ENCODE measurements around the gene TMEFF2.
"Not testable (repeated sequence)": the region's sequence is repeated elsewhere in the genome, so short reads cannot be mapped to it uniquely, and the experiment has no call there.

The TMEFF2 gene

DNA sequence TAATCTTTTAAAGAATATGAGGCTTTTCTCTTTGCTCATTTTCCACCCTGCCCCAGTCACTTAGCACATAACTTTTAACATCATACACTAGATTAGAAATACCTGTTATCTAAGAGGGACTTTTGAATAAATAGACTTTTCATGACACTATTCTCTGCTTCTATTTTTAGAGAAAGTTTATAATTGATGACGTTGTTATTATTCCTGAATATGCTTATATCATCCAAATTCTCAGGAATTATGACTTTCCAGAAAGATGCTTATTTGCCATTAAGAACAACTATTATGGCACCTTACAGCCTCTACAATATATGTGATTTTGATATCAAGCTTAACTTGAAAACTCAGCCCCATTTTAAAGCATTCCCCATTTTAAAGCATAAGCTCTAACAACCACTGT is 11.4 kb downstream of the TMEFF2 start:
- DNase-seq (ENCODE audit: low spot score), result no peak

DNA sequence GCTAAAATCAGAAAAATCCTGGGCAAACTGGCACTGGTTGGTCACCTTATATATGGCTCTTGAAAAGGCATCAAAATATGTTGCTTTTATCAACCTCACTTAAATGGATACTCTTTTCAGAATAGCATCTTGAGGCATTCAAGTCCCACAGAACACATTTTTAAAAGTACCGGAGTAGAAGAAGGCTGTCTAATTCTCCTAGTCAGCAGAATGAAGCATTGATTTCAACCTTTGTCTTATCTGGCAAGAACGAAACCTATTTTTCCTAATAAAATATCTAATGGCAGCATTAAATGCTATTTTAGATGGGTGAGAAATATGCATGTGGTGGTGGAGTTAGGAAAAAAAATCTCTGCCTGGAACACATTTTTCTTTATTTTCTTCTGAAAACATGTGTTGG is 27.8 kb downstream of the TMEFF2 start:
- no peak for DNase-seq (ENCODE audit: low spot score)

DNA sequence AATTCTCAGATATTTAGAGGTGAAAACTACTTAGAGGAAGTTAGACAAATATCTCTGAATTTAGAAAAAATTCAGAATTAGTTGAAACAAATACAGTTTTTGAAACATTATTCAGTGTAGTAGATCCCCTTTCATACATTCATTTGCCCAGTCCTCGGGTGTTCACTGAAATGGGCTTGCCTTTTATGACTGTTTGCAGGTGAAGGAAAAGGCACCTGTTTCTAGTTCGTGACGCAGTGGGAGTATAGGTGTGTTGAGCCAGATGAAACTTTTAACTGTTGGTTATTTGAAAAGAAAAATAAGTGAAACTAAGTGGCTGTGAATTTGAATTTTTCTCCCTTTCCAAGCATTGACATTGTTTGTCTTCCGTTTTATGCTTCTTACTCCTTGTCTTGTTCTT is 28.9 kb downstream of the TMEFF2 start:
- no peak for DNase-seq (ENCODE audit: low spot score)

- DNase-seq (ENCODE audit: low spot score), result peak; percentile 55
Observed at GRCh38 chr2:192162392-192163042, 32.2 kb downstream of the TMEFF2 start.

DNA sequence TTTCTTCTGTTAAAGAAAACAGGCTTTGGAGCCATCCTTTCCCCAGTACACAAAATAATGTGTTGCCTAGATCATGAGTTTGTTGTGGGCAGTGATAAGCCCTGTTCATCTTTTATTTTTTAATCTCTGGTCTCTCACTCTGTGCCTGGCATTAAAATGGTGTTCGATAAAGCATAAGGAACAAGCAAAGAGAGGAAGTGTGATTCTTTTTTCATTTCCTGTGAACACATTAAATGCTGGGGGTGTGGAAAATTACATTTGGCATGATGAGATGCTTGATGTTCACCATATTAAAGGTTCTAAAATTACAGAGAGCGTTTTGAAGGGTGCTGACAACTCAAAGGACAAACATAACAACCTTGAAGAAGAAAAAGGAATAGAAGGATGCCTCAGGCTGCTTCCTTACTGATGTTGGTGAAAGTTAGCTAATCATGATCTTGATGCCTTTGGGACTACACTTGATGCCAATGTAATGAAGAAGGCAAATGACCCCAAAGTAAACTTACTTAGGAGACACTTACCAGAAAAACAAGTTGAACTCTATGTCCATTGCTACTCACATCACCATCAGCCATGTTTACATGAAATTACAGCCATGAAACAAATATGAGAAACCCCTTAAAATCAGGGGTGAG is 33.0 kb downstream of the TMEFF2 start:
- DNase-seq (ENCODE audit: low spot score), result no peak

DNA sequence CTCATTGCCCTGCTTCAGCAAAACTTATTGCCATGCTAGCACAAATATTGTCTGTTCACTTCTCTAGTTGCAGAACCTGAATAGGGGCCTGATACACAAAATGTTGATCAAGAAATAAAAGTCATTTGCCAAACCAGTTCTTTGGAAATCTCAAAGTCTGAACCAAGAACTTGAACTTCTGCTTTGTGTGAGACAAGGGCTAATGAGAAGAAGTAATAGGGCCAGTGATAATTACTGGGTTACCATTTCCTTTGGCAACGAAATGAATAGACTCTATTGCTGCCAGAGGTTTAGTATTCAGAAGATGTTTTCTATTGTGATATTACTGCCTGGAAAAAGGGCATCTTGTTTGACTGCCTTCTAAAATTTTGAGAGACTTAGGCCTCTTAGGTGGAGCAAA is 35.0 kb downstream of the TMEFF2 start:
- DNase-seq (ENCODE audit: low spot score), result no peak

GRCh38 chr2:192159208-192159607 is 35.5 kb downstream of the TMEFF2 start:
- no peak for DNase-seq (ENCODE audit: low spot score)

DNA sequence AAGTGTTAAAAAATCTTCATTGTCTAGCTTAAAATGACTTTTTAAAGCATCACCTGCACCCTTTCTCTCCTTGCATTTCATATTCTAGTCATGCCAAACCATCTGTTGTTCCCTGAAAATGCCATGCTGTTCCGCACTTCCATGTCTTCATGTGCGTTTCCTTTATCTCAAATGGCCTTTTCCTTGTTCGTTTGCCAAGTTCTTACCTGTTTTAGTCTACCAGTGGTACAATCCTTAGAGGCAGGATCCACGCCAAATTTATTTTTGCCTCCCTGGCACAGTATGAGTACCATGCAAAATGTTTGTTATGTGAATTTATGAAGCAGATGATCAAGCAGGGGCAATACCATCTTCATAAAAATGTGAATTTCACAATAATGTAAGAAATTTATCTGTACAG is 37.0 kb downstream of the TMEFF2 start:
- DNase-seq (ENCODE audit: low spot score), result no peak

GRCh38 chr2:192155511-192156118 is 39.1 kb downstream of the TMEFF2 start:
- DNase-seq (ENCODE audit: low spot score), result no peak

GRCh38 chr2:192153561-192153960 is 41.2 kb downstream of the TMEFF2 start:
- DNase-seq (ENCODE audit: low spot score), result no peak

DNA sequence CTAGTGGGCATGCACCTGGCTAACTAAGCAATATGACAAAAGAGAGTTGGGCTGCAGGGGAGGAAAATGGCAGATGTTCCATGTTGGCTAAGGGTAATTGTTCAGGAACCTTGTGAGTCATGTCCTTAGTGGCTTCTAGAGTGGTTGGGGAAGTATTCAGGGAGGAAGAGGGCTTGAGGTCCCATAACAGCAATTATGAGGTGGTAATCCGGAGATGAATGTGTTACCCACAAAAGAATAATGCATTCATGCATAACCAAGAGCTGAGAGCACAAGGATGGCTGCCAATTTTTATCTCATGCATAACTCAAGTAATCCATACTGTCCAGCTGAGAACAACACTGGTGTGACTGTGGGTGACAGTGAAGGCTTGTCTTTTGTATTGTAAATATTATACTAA is 42.9 kb downstream of the TMEFF2 start:
- peak; percentile 51 for DNase-seq (ENCODE audit: low spot score)

GRCh38 chr2:192150166-192150565 is 44.6 kb downstream of the TMEFF2 start:
- DNase-seq (ENCODE audit: low spot score), result peak; percentile 14

DNA sequence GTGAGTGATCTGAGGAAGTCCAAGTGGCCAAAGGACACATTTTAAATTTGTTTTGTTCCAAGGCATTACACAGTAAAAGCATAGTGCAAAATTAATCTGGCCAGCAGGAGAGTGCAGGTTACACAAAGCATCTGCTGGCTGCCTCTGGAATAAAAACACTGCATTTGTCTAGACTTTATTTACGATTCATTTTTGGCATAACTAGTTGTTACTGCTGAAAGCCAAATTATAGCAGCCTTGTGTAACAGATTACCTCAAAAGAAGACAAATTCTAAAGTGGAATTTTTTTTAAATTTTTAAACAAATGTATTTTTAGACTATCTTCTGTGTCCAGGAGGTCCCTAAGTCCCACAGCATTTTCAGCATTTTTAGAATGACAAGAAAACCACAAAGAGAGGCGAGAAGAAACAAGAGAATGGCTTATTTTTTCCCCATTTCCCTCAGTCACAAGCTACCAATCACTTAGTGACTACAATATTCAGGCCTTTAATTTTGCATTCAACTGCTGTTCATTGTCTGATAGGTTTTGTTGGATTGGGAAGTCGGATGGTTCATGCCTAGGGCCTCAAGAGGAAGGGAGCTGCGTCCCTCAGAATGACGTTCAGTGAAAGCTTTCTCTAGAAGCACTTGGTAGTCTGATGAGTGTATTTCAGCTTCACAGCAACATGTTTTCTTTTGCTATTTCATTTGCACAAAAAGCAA is 46.0 kb downstream of the TMEFF2 start:
- peak; percentile 53 for DNase-seq (ENCODE audit: low spot score)

- DNase-seq (ENCODE audit: low spot score), result no peak
Observed at GRCh38 chr2:192148241-192148619, 46.5 kb downstream of the TMEFF2 start.

DNA sequence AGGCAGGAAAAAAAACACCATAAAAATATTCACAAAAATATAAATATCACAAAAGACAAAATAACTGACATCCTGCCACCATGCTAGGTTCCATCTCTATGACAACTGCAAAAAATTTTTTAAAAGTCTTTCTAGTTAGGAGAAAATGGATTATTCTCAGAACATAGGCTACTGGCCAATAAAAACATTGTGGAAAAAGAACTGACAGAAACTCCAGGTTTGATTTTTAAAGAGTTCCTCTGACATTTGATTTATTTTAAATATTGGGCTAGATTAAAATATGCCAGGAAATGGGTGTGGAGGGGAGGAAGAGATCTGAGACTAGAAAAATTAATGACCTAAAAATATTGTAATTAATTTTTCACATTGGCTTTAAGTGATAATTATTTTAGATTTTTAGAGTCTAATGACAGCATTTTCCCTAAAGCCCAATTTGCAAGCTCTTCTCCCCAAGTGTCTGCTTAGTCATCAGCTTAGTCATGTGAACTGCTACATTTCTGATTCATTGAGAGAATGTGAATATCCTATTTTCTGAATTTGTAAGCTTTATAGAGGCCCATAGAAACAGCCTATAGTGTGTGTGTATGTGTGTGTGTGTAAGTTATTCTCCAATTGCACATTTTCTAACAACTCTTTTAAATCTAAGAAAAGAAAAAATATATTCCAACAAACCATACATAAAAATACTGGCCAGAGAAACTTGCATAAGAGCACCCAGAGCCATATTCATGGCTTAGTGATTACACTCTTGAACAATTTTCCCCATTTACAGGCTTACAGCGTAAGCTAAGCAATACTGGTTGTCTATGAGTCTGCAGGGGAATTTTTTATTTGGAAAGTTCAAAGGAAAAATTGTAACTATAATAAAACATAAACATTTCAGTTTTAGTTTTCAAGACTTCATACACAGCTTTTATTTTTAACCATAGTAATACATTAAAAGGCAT is 48.4 kb downstream of the TMEFF2 start:
- peak; percentile 54 for DNase-seq (ENCODE audit: low spot score)

DNA sequence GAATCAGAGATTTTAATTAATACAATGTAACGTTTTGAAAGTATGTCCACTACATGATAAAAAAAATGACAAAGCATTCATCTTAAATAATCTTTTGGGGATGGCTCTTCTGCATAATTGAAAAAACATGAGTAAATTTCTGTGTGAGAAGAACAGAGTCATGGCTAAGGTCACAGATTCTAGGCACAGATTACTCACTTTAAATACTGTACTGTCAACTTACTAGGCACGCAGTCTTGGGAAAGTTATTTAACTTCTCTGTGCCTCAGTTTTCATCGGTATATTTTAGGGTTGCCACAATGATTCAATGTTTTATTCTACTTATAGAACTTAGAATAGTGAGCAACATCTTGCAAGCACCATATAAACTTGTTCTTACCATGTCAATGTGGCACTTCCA is 49.2 kb downstream of the TMEFF2 start:
- no peak for DNase-seq (ENCODE audit: low spot score)

DNA sequence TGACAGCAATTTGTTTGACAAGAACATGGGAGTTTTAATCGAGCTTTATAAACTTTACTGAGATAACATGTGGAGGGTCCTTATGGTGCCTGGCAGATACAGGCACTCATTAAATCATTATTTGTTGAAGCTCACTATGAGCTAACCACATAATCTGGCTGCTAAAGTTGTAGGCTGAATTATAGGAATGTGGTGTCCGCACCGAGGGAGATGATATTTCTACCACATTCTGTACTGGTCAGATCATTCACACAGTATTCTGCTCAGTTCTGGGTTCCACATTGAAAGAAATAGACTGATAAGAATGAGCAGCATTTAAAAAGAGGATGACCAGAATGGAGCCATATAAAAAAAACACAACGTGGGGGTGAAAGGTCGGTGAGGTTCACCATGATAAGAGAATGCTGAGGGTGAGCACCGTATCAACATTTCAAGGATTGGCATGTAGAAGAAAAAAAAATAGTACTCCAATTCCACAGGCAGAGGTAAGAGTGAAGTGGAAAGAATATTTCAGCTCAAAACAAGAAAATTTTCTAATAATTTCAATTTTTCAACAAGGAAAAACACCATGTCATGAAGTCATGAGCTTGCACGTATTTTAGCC is 54.4 kb downstream of the TMEFF2 start:
- DNase-seq (ENCODE audit: low spot score), result no peak

DNA sequence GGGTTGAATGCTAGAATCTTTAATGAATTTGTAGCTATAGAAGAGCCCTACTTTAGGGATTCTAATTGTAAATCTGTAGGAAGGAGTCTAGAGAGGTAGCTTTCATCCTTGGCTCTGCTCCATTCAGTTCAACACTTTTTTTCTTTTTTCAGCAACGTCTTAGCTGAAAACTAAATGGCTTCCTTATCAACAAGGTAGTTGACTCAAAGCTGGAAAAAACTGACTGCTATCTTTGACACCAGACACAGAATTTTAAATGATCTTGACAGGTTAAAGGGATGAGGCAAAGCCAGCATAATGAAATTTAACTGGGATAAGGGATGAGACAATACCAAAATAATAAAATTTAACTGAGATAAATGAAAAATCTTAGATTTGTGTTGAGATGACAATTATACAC is 54.9 kb downstream of the TMEFF2 start:
- DNase-seq (ENCODE audit: low spot score), result no peak

DNA sequence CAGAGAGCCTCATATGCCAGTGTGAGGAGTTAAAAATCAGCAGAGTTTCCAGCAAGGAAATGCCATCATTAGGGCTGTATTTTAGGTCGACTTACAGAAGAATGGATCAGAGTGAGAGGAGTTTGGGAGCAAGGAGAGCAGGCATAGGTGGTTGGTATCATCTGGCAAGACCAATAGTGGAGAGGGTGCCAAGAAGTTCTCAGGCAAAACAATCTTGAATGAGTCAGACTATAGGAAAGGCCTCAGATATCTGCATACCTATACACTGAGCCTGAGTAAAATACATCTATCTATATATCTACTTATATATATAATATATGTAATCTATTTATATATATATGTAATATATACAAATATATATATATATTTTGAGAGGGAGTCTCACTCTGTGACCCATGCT is 57.3 kb downstream of the TMEFF2 start:
- DNase-seq (ENCODE audit: low spot score), result no peak

DNA sequence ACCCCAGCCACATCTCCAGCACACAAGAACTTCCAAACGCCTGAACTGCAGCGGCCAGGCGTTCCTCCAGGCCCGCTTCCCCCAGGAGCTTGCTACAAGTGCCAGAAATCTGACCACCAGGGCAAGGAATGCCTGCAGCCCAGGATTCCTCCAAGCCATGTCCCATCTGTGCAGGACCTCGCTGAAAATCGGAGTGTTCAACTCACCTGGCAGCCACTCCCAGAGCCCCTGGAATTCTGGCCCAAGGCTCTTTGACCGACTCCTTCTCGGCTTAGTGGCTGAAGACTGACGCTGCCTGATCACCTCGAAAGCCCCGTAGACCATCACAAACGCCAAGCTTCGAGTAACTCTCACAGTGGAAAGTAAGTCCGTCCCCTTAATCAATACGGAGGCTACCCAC is 62.1 kb downstream of the TMEFF2 start:
- not testable (repeated sequence) for DNase-seq (ENCODE audit: low spot score)

DNA sequence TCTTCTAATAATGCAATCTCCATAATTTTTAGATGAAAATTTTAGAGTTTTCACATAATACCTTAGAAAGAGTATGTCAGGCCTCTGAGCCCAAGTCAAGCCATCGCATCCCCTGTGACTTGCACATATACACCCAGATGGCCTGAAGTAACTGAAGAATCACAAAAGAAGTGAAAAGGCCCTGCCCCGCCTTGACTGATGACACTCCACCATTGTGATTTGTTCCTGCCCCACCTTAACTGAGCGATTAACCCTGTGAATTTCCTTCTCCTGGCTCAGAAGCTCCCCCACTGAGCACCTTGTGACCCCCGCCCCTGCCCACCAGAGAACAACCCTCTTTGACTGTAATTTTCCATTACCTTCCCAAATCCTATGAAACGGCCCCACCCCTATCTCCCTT is 64.4 kb downstream of the TMEFF2 start:
- not testable (repeated sequence) for DNase-seq (ENCODE audit: low spot score)

DNA sequence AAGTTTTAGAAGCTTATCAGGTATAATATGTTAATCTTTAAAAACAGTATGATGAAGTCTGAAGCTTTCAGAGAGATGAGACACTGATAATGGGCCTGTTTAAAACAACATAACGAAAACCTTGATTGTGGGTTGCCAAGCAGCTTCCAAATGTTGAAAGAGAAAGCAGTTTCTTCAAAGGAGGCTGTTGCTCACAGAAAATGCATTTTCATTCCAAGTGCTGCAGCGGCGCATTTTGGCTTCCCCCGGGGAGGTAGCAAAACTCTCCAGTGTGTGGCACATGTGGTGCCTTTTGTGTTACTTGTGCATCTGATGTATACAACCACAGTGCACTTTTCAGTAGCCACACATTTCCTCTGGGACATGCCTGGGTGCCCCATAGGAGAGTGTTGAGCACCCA is 66.1 kb downstream of the TMEFF2 start:
- DNase-seq (ENCODE audit: low spot score), result no peak

Measured in AG08395 (cell line).